GM18505 (cell line): ENCODE data around the gene KRTAP12-4.

Experiments used
- ATAC-seq: cut with Tn5 transposase; IDR thresholded peaks from one replicate; pipeline ENCODE4 v1.9.1; 2021; ENCODE audit not compliant: unreplicated experiment
- POLR2A ChIP-seq: IDR thresholded peaks from 4 replicates; pipeline ENCODE4 v1.6.1; 2011; ENCODE audit warnings: borderline replicate concordance; ENCODE audit not compliant: insufficient read depth, insufficient read length; ENCODE audit errors: extremely low read depth

The KRTAP12-4 gene

GRCh38 chr21:44609193-44609592 is 45.3 kb downstream of the KRTAP12-4 start:
- ATAC-seq, result no peak

GRCh38 chr21:44606495-44606894 is 48.0 kb downstream of the KRTAP12-4 start:
- no peak for ATAC-seq
- TF ChIP-seq POLR2A, result no peak

More at GRCh38 chr21:44609193-44609592, 45.3 kb downstream of the KRTAP12-4 start:
- TF ChIP-seq POLR2A, result no peak
